Mesenchymal stem cell (in vitro differentiated cells and primary cell): ENCODE results near the gene SF3A2.

ENCODE experiments used
- DNase-seq: peaks from one replicate; pipeline ENCODE4 v3.0.0-alpha.2; 2013
- H2AFZ ChIP-seq: one replicate; pipeline ENCODE4 v1.6.1; 2013; ENCODE audit warnings: low read depth, mild to moderate bottlenecking, control low read depth, inconsistent platforms, low read length, moderate library complexity
- H2AK5ac ChIP-seq: 2 replicates; pipeline ENCODE4 v1.6.1; 2013; ENCODE audit warnings: low read length, moderate library complexity, mild to moderate bottlenecking, inconsistent platforms; ENCODE audit not compliant: severe bottlenecking
- H2BK120ac ChIP-seq: one replicate; pipeline ENCODE4 v1.6.1; 2013; ENCODE audit warnings: low read depth, mild to moderate bottlenecking, inconsistent platforms, low read length, moderate library complexity
- H2BK12ac ChIP-seq, 2 experiments: one replicate each; pipeline ENCODE4 v1.6.1; 2013; ENCODE audit warnings: inconsistent platforms in 2 of 2, low read length in 2 of 2, mild to moderate bottlenecking in 2 of 2, moderate library complexity in 2 of 2, control low read depth in 1 of 2
- H2BK15ac ChIP-seq: one replicate; pipeline ENCODE4 v1.6.1; 2013; ENCODE audit warnings: mild to moderate bottlenecking, low read depth, inconsistent platforms; ENCODE audit not compliant: poor library complexity, severe bottlenecking
- H2BK5ac ChIP-seq: 2 replicates; pipeline ENCODE4 v1.6.1; 2013; ENCODE audit warnings: low read depth, mild to moderate bottlenecking, low read length, control low read depth, inconsistent platforms; ENCODE audit not compliant: poor library complexity, severe bottlenecking
- H3K14ac ChIP-seq, 2 experiments: one replicate each; pipeline ENCODE4 v1.6.1; 2013; ENCODE audit warnings: inconsistent platforms in 2 of 2, low read length in 2 of 2, control low read depth in 1 of 2, mild to moderate bottlenecking in 1 of 2, moderate library complexity in 1 of 2
- H3K18ac ChIP-seq, 2 experiments: one replicate each; pipeline ENCODE4 v1.6.1; 2013; ENCODE audit warnings: inconsistent platforms in 2 of 2, low read length in 2 of 2, control low read depth in 1 of 2, low read depth in 1 of 2, mild to moderate bottlenecking in 1 of 2
- H3K23ac ChIP-seq, 2 experiments: one replicate each; pipeline ENCODE4 v1.6.1; 2013; ENCODE audit warnings: inconsistent platforms in 2 of 2, low read length in 2 of 2, mild to moderate bottlenecking in 2 of 2, moderate library complexity in 2 of 2, control low read depth in 1 of 2
- H3K27ac ChIP-seq: 2 replicates; pipeline ENCODE4 v1.5.1; 2013; ENCODE audit warnings: mild to moderate bottlenecking, moderate library complexity, low read length, control low read depth, inconsistent platforms; ENCODE audit not compliant: poor library complexity, severe bottlenecking
- H3K27me3 ChIP-seq, 2 experiments: 2 replicates each; pipeline versions ENCODE4 v1.6.1 to v1.7.0; 2013; ENCODE audit warnings: low read length in 2 of 2, mild to moderate bottlenecking in 2 of 2, moderate library complexity in 2 of 2, control low read depth in 1 of 2, inconsistent platforms in 1 of 2; ENCODE audit not compliant: control insufficient read depth in 1 of 2, insufficient read depth in 1 of 2
- H3K36me3 ChIP-seq, 2 experiments: 2 replicates each; pipeline versions ENCODE4 v1.6.1 to v1.7.0; 2013; ENCODE audit warnings: low read length in 2 of 2, control low read depth in 1 of 2, inconsistent platforms in 1 of 2, low read depth in 1 of 2, mild to moderate bottlenecking in 1 of 2; ENCODE audit not compliant: insufficient read depth in 2 of 2, control insufficient read depth in 1 of 2
- H3K4ac ChIP-seq, 2 experiments: one replicate each; pipeline ENCODE4 v1.6.1; 2013; ENCODE audit warnings: inconsistent platforms in 2 of 2, low read length in 2 of 2, mild to moderate bottlenecking in 2 of 2, moderate library complexity in 2 of 2, control low read depth in 1 of 2, low read depth in 1 of 2
- H3K4me1 ChIP-seq: 2 replicates; pipeline ENCODE4 v1.6.1; 2013; ENCODE audit warnings: low read depth, low read length, control low read depth; ENCODE audit not compliant: control insufficient read depth, insufficient read depth
- H3K4me2 ChIP-seq: 2 replicates; pipeline ENCODE4 v1.6.1; 2013; ENCODE audit warnings: low read length, mild to moderate bottlenecking, inconsistent platforms; ENCODE audit not compliant: poor library complexity, severe bottlenecking
- H3K4me3 ChIP-seq, 2 experiments: 2 replicates each; pipeline versions ENCODE4 v1.5.1 to v1.7.0; 2013; ENCODE audit warnings: low read length in 2 of 2, mild to moderate bottlenecking in 2 of 2, control low read depth in 1 of 2, low read depth in 1 of 2; ENCODE audit not compliant: insufficient read depth in 1 of 2
- H3K79me1 ChIP-seq: replicated peaks from 2 replicates; pipeline ENCODE4 v1.6.1; 2013; ENCODE audit warnings: mild to moderate bottlenecking, control low read depth, low read length, inconsistent platforms; ENCODE audit not compliant: poor library complexity, severe bottlenecking
- H3K9ac ChIP-seq: 2 replicates; pipeline ENCODE4 v1.7.0; 2013; ENCODE audit warnings: mild to moderate bottlenecking, low read length, moderate library complexity
- H3K9me3 ChIP-seq: 2 replicates; pipeline ENCODE4 v1.7.0; 2013; ENCODE audit warnings: mild to moderate bottlenecking, low read length; ENCODE audit not compliant: control insufficient read depth
- H4K8ac ChIP-seq: one replicate; pipeline ENCODE4 v1.6.1; 2013; ENCODE audit warnings: inconsistent platforms, mild to moderate bottlenecking, low read length, moderate library complexity
- H4K91ac ChIP-seq: one replicate; pipeline ENCODE4 v1.6.1; 2013; ENCODE audit warnings: mild to moderate bottlenecking, low read length, inconsistent platforms
- WGBS: methylation state at CpG from one replicate; pipeline ENCODE4 v1.1.7; 2013; ENCODE audit warnings: mixed read lengths; 5-methylcytosine and 5-hydroxymethylcytosine counted together

The SF3A2 gene

GRCh38 chr19:2210987-2211740 lies 25.5 kb upstream of the SF3A2 start:
- Histone ChIP-seq H3K4me2 (no peak overlapping the region), H4K91ac (no peak overlapping the region), H2BK15ac (no peak overlapping the region), H3K79me1 (peaks cover 59% of the 10 kb centered on the region), H3K27me3 (no peaks in the 10 kb centered on the region), H3K9ac (no peak overlapping the region), H3K23ac (no peak overlapping the region), H4K8ac (peak overlapping the region; percentile 27), H3K27ac (no peak overlapping the region), H3K4me3 (no peak overlapping the region), H2BK120ac (no peak overlapping the region), H3K4me1 (peaks cover 43% of the 10 kb centered on the region), H3K18ac (no peak overlapping the region), H2BK12ac (no peak overlapping the region), H3K9me3 (no peaks in the 10 kb centered on the region), H3K36me3 (peaks cover 83 to 88% of the 10 kb centered on the region in 2 experiments), H2AFZ (no peak overlapping the region), H3K4ac (no peak overlapping the region), H2BK5ac (no peak overlapping the region), H3K14ac (no peak overlapping the region), H2AK5ac (no peak overlapping the region)
- DNase-seq: no peak
- WGBS: 97% methylated on average over 33 of the region's 33 CpGs

GRCh38 chr19:2212861-2213711 lies 23.5 kb upstream of the SF3A2 start:
- Histone ChIP-seq H3K18ac (no peak overlapping the region), H2AK5ac (no peak overlapping the region), H3K4me1 (peaks cover 25% of the 10 kb centered on the region), H3K27me3 (no peaks in the 10 kb centered on the region), H2BK5ac (no peak overlapping the region), H2BK15ac (no peak overlapping the region), H3K4me2 (no peak overlapping the region), H3K14ac (no peak overlapping the region), H3K36me3 (peaks cover 85 to 91% of the 10 kb centered on the region in 2 experiments), H3K9me3 (no peaks in the 10 kb centered on the region), H3K4me3 (no peak overlapping the region), H3K27ac (no peak overlapping the region), H3K79me1 (peaks cover 58% of the 10 kb centered on the region), H3K4ac (no peak overlapping the region), H3K23ac (no peak overlapping the region), H3K9ac (peak overlapping the region; percentile 29), H4K8ac (no peak overlapping the region), H2AFZ (no peak overlapping the region), H4K91ac (no peak overlapping the region), H2BK120ac (no peak overlapping the region), H2BK12ac (no peak overlapping the region)
- WGBS: 96% methylated on average over 21 of the region's 21 CpGs
- DNase-seq: no peak

- H3K9me3 ChIP-seq: no peaks in the 10 kb centered on the region
- H3K23ac ChIP-seq: no peak overlapping the region
- H2BK15ac ChIP-seq: no peak overlapping the region
- no peak overlapping the region for H3K18ac ChIP-seq
- H3K14ac ChIP-seq: no peak overlapping the region
- 90% methylated on average over 26 of the region's 26 CpGs for WGBS
- H4K8ac ChIP-seq: no peak overlapping the region
- no peak overlapping the region for H2AFZ ChIP-seq
- peaks cover 57% of the 10 kb centered on the region for H3K79me1 ChIP-seq
- no peak overlapping the region for H4K91ac ChIP-seq
- no peak overlapping the region for H2BK12ac ChIP-seq
- no peak overlapping the region for H3K27ac ChIP-seq
- no peak overlapping the region for H3K4me3 ChIP-seq
- no peak overlapping the region for H3K9ac ChIP-seq
- no peaks in the 10 kb centered on the region for H3K27me3 ChIP-seq
- no peak overlapping the region for H3K4ac ChIP-seq
- no peak overlapping the region for H2AK5ac ChIP-seq
- peaks cover 19% of the 10 kb centered on the region for H3K4me1 ChIP-seq
- H3K4me2 ChIP-seq: no peak overlapping the region
- peaks cover 89 to 90% of the 10 kb centered on the region in 2 experiments for H3K36me3 ChIP-seq
- no peak overlapping the region for H2BK120ac ChIP-seq
- DNase-seq: no peak
- no peak overlapping the region for H2BK5ac ChIP-seq
Observed at GRCh38 chr19:2213799-2214198, 22.8 kb upstream of the SF3A2 start.

- Histone ChIP-seq H3K36me3 (peaks cover 93 to 94% of the 10 kb centered on the region in 2 experiments), H2BK12ac (no peak overlapping the region), H3K14ac (no peak overlapping the region), H3K27ac (no peak overlapping the region), H3K4me3 (no peak overlapping the region), H3K23ac (no peak overlapping the region), H3K4me2 (no peak overlapping the region), H2BK120ac (no peak overlapping the region), H3K4me1 (peaks cover 17% of the 10 kb centered on the region), H4K8ac (no peak overlapping the region), H3K9me3 (no peaks in the 10 kb centered on the region), H3K27me3 (no peaks in the 10 kb centered on the region), H2BK5ac (no peak overlapping the region), H4K91ac (no peak overlapping the region), H3K79me1 (peaks cover 59% of the 10 kb centered on the region), H3K9ac (no peak overlapping the region), H3K4ac (no peak overlapping the region), H3K18ac (no peak overlapping the region), H2AFZ (no peak overlapping the region), H2AK5ac (no peak overlapping the region), H2BK15ac (no peak overlapping the region)
- no peak for DNase-seq
- WGBS: 94% methylated on average over 13 of the region's 17 CpGs
Observed at GRCh38 chr19:2214251-2214650, 22.4 kb upstream of the SF3A2 start.
